Heart left ventricle (tissue), 13 donors: Measurements from ENCODE around the gene ZNF146.

Source experiments
- POLR2A ChIP-seq, 2 donors: fragments of 450-650 bp; IDR thresholded peaks; one replicate each; pipeline ENCODE4 v1.6.1; 2017; ENCODE audit warnings: antibody characterized with exemption in 2 of 2, mild to moderate bottlenecking in 2 of 2, moderate library complexity in 2 of 2
- TF ChIP-seq, protein P1 (sequence below), 12 donors: fragments of 200-600 bp; sonication (generic) in 4 of 12; IDR thresholded peaks; one replicate each; pipeline versions ENCODE4 v1.5.0 to v1.8.0; 2018 to 2022; ENCODE audit warnings: antibody characterized with exemption in 12 of 12, mild to moderate bottlenecking in 5 of 12
- donor health status: ischemic (EF 13 %, LVEDD 7.1; RV severe dilation, severe dysfunction).
- donor health status: DM: no; HTN: yes; CAD: no.
- donor health status: DM: no; HTN: no; CAD: no.
- donor health status: ischemic (EF 25% LVEDD 6.9; RV normal size, moderate dysfunction).
- donor health status: ischemic (EF 25% LVEDD 5.7; RV mildly dilated, moderate dysfunction).
- donor health status: ischemic (EF 35%, LVEDD 5.7; RV mildly dilated, moderate dysfunction).
- donor health status: nonischemic (EF 11% LVEDD 7.7; RV severe dilation, severe dysfunction).
- donor health status: DM: yes; HTN: yes; CAD: no.
- donor health status: PGD.
- donor health status: ischemic (EF 29% LVEDD 5.4; RV normal size, mild dysfunction).
- donor health status: nonischemic (EF 23%, LVEDD 6.1; RV moderate dilation, normal function).

DNA sequence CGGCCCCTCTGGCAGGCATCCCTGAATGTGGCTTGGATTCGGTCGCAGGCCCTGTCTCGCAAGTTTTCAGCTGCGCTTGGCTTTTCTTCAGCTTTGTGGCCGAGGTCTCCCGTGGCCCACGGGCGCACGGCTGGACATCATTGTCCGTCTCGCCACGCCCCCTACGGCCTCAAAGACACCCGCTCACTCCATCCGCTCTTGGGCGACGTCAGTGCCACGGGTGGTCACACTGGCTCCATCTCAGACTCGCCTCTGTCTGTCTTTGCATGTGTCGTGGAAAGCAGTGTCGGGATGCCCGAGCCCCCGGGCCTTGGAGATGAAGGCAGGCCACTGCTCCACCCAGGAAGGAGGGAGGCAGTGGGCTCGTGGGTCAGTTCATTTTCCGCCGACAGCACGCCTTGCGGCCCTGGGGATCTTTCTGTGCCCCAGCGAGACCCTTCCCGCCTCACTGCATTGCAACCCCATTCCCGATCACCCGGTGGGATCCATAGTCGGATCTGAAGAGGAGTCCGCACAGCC is 51.0 kb downstream of the ZNF146 start:
- TF ChIP-seq, protein P1, sequence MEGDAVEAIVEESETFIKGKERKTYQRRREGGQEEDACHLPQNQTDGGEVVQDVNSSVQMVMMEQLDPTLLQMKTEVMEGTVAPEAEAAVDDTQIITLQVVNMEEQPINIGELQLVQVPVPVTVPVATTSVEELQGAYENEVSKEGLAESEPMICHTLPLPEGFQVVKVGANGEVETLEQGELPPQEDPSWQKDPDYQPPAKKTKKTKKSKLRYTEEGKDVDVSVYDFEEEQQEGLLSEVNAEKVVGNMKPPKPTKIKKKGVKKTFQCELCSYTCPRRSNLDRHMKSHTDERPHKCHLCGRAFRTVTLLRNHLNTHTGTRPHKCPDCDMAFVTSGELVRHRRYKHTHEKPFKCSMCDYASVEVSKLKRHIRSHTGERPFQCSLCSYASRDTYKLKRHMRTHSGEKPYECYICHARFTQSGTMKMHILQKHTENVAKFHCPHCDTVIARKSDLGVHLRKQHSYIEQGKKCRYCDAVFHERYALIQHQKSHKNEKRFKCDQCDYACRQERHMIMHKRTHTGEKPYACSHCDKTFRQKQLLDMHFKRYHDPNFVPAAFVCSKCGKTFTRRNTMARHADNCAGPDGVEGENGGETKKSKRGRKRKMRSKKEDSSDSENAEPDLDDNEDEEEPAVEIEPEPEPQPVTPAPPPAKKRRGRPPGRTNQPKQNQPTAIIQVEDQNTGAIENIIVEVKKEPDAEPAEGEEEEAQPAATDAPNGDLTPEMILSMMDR (IDR thresholded peaks at IDR 0.05), result no peak
- no peak for TF ChIP-seq POLR2A (IDR thresholded peaks at IDR 0.05)
